Esophagus squamous epithelium (tissue), 5 donors: Measurements from ENCODE around the gene GNB1L. TPM values are rescaled to one million over a fixed set of nuclear protein-coding genes. Genes with fewer than 3 reads are reported as not detected.
A peak's percentile ranks its signal among the peaks of the same experiment; 100 is the strongest.

ENCODE experiments used
- DNase-seq: peaks from one replicate; lab custom pipeline; 2025; lab: John Stamatoyannopoulos, UW
- H3K27ac ChIP-seq, 4 donors: fragments of 200-600 bp; sonication (generic); one replicate each; pipeline ENCODE4 v1.5.1; 2016 to 2019; ENCODE audit warnings: mild to moderate bottlenecking in 1 of 4
- H3K27me3 ChIP-seq, 4 donors: fragments of 200-600 bp; sonication (generic); 1 replicate in 3 of 4; 2 replicates in 1 of 4; pipeline versions ENCODE4 v1.5.1 to v1.6.0; 2017 to 2021; ENCODE audit warnings: antibody characterized with exemption in 1 of 4
- H3K36me3 ChIP-seq, 3 donors: fragments of 200-600 bp; sonication (generic); one replicate each; pipeline ENCODE4 v1.5.1; 2016 to 2019
- H3K4me1 ChIP-seq, 3 donors: fragments of 200-600 bp; sonication (generic); one replicate each; pipeline ENCODE4 v1.5.1; 2017 to 2019
- H3K4me3 ChIP-seq, 4 donors: fragments of 200-600 bp; sonication (generic); 1 replicate in 3 of 4; 2 replicates in 1 of 4; pipeline ENCODE4 v1.5.1; 2016 to 2019; ENCODE audit warnings: mild to moderate bottlenecking in 2 of 4, moderate library complexity in 1 of 4
- H3K9me3 ChIP-seq, 3 donors: fragments of 200-600 bp; sonication (generic); one replicate each; pipeline ENCODE4 v1.5.1; 2016 to 2019
- CTCF ChIP-seq, 6 experiments: fragments of 450-650 bp in 4 of 6; fragments of 200-600 bp in 2 of 6; sonication (generic) in 2 of 6; IDR thresholded peaks; one replicate each; pipeline ENCODE4 v1.5.1; 2016 to 2019; ENCODE audit warnings: antibody characterized with exemption in 6 of 6, mild to moderate bottlenecking in 4 of 6, moderate library complexity in 4 of 6
- POLR2A ChIP-seq, 4 donors: fragments of 450-650 bp; IDR thresholded peaks; one replicate each; pipeline ENCODE4 v1.6.1; 2017; ENCODE audit warnings: antibody characterized with exemption in 4 of 4, mild to moderate bottlenecking in 4 of 4, moderate library complexity in 3 of 4
- WGBS, 2 donors: methylation state at CpG; one replicate each; pipeline ENCODE4 v1.1.5; 2018; 5-methylcytosine and 5-hydroxymethylcytosine counted together
- intact Hi-C: fragments of 100-400 bp; cut with DNase I; formaldehyde crosslinking; loops from one replicate; pipeline ENCODE4 v1.15.0; 2022
- total RNA-seq, 4 donors: library from RNA; depleted of rRNA; stranded (reverse); fragments of >200 nt; gene quantifications; one replicate each; pipeline ENCODE4 v1.1.0, GENCODE V29; 2016
- donor health status: DM: yes; HTN: yes; CAD: no.

GNB1L gene
- total RNA-seq, 4 donors from 2014 or later = 5.7 to 8.5 (median 6.4) TPM

- intact Hi-C loops = no loop called here
- DNase-seq = no peak
- Histone ChIP-seq H3K4me3 (no peak overlapping the region), H3K9me3 (no peaks in the 10 kb centered on the region), H3K27me3 (no peaks in the 10 kb centered on the region), H3K27ac (no peak overlapping the region), H3K4me1 (peaks cover 16 to 42% (median 18%) of the 10 kb centered on the region in 3 donors), H3K36me3 (no peaks in the 10 kb centered on the region)
- no peak for TF ChIP-seq CTCF (IDR thresholded peaks at IDR 0.05)
- no peak for TF ChIP-seq POLR2A (IDR thresholded peaks at IDR 0.05)
- 74 to 90% methylated on average over 7 of the region's 12 CpGs for WGBS, 2 donors
Measured at GRCh38 chr22:19869497-19870152, 15.0 kb upstream of the GNB1L start.

- Histone ChIP-seq H3K36me3 (no peaks in the 10 kb centered on the region), H3K27ac (peak overlapping the region in 1 of 4 donors; percentile 36), H3K4me1 (peaks cover 9 to 35% (median 11%) of the 10 kb centered on the region in 3 donors), H3K27me3 (no peaks in the 10 kb centered on the region), H3K9me3 (no peaks in the 10 kb centered on the region), H3K4me3 (no peak overlapping the region)
- WGBS, 2 donors = 39 to 50% methylated on average over 1 to 17 of the region's 23 CpGs
- no peak for DNase-seq
- intact Hi-C loops = no loop called here
- TF ChIP-seq POLR2A (IDR thresholded peaks at IDR 0.05) = no peak
- TF ChIP-seq CTCF (IDR thresholded peaks at IDR 0.05) = peak in 1 of 6 experiments; percentile 3
Measured at GRCh38 chr22:19868773-19869471, 14.2 kb upstream of the GNB1L start.

- no peak overlapping the region for H3K27ac ChIP-seq
Measured at GRCh38 chr22:19868333-19868732, 13.7 kb upstream of the GNB1L start.

GRCh38 chr22:19867617-19868016 is 12.9 kb upstream of the GNB1L start:
- Histone ChIP-seq H3K4me1 (peaks cover 0 to 23% (median 6%) of the 10 kb centered on the region in 3 donors), H3K4me3 (no peak overlapping the region), H3K36me3 (no peaks in the 10 kb centered on the region), H3K27ac (no peak overlapping the region), H3K9me3 (no peaks in the 10 kb centered on the region), H3K27me3 (no peaks in the 10 kb centered on the region)
- intact Hi-C loops = no loop called here
- TF ChIP-seq CTCF (IDR thresholded peaks at IDR 0.05) (no peak), POLR2A (IDR thresholded peaks at IDR 0.05) (no peak)
- no peak for DNase-seq
- 59 to 91% methylated on average over 6 to 7 of the region's 7 CpGs for WGBS, 2 donors

More at GRCh38 chr22:19868333-19868732, 13.7 kb upstream of the GNB1L start:
- Histone ChIP-seq H3K4me1 (peaks cover 5 to 29% (median 6%) of the 10 kb centered on the region in 3 donors), H3K4me3 (no peak overlapping the region), H3K9me3 (no peaks in the 10 kb centered on the region), H3K36me3 (no peaks in the 10 kb centered on the region), H3K27me3 (no peaks in the 10 kb centered on the region)
- 68 to 81% methylated on average over 3 of the region's 3 CpGs for WGBS, 2 donors
- intact Hi-C loops = no loop called here
- no peak for DNase-seq
- no peak for TF ChIP-seq CTCF (IDR thresholded peaks at IDR 0.05)
- TF ChIP-seq POLR2A (IDR thresholded peaks at IDR 0.05) = no peak

- intact Hi-C loops = no loop called here
- WGBS, 2 donors = 87 to 91% methylated on average over 3 of the region's 3 CpGs
Measured at GRCh38 chr22:19866665-19867009, 12.0 kb upstream of the GNB1L start.

More at GRCh38 chr22:19866665-19867009, 12.0 kb upstream of the GNB1L start:
- H3K4me3 ChIP-seq = no peak overlapping the region
- no peaks in the 10 kb centered on the region for H3K27me3 ChIP-seq
- DNase-seq = no peak
- no peak for TF ChIP-seq CTCF (IDR thresholded peaks at IDR 0.05)
- TF ChIP-seq POLR2A (IDR thresholded peaks at IDR 0.05) = no peak
- no peaks in the 10 kb centered on the region for H3K9me3 ChIP-seq
- H3K4me1 ChIP-seq = peaks cover 0 to 23% (median 6%) of the 10 kb centered on the region in 3 donors
- H3K36me3 ChIP-seq = no peaks in the 10 kb centered on the region
- no peak overlapping the region for H3K27ac ChIP-seq
